Testis (tissue), 5 donors: ENCODE results near the gene KRT28. TPM values are rescaled to one million over a fixed set of nuclear protein-coding genes. Genes with fewer than 3 reads are reported as not detected.

Experiments
- DNase-seq: peaks from one replicate; pipeline ENCODE4 v3.0.0-alpha.2; 2019
- H3K27ac ChIP-seq, 2 donors: fragments of 200-600 bp; sonication (generic); one replicate each; pipeline ENCODE4 v1.5.1; 2019
- H3K27me3 ChIP-seq: fragments of 200-600 bp; sonication (generic); one replicate; pipeline ENCODE4 v1.5.1; 2019
- H3K36me3 ChIP-seq: fragments of 200-600 bp; sonication (generic); one replicate; pipeline ENCODE4 v1.5.1; 2017; ENCODE audit warnings: low read depth; ENCODE audit errors: missing control alignments
- H3K4me1 ChIP-seq: fragments of 200-600 bp; sonication (generic); one replicate; pipeline ENCODE4 v1.5.1; 2019
- H3K4me3 ChIP-seq, 2 donors: fragments of 200-600 bp; sonication (generic); one replicate each; pipeline ENCODE4 v1.5.1; 2017 to 2019
- H3K9me3 ChIP-seq: fragments of 200-600 bp; sonication (generic); one replicate; pipeline ENCODE4 v1.5.1; 2017
- POLR2A ChIP-seq: fragments of 450-650 bp; IDR thresholded peaks from one replicate; pipeline ENCODE4 v1.6.1; 2017; ENCODE audit warnings: antibody characterized with exemption, mild to moderate bottlenecking, moderate library complexity
- WGBS, 2 donors: methylation state at CpG; one replicate each; pipeline ENCODE4 v1.1.5; 2018; 5-methylcytosine and 5-hydroxymethylcytosine counted together
- intact Hi-C: fragments of 100-400 bp; cut with DNase I; formaldehyde crosslinking; loops from one replicate; pipeline ENCODE4 v1.15.1; 2023; ENCODE audit warnings: low total_unique reads
- long read RNA-seq, 2 donors: transcript quantifications; one replicate each; lab custom pipeline, GENCODE V29; 2026
- polyA plus RNA-seq: library from polyadenylated mRNA; stranded (reverse); fragments of 350-450 nt; fragmentation: Illumina TruSeq; extraction: RNeasy Lipid Tissue Mini Kit (QIAGEN cat#74804); gene quantifications from one replicate; pipeline ENCODE4 v1.2.3, GENCODE V29; 2014; ENCODE audit warnings: low read depth, low replicate concordance; ENCODE audit not compliant: insufficient read depth
- total RNA-seq, 2 donors: library from RNA; depleted of rRNA; stranded (reverse); fragments of >200 nt; gene quantifications; one replicate each; pipeline ENCODE4 v1.2.3, GENCODE V29; 2016
- TF ChIP-seq, protein P1 (sequence below), 3 experiments: fragments of 450-650 bp in 2 of 3; fragments of 200-600 bp in 1 of 3; sonication (generic) in 1 of 3; IDR thresholded peaks; one replicate each; pipeline ENCODE4 v1.5.1; 2016 to 2019; ENCODE audit warnings: antibody characterized with exemption in 3 of 3, mild to moderate bottlenecking in 2 of 3, moderate library complexity in 1 of 3

KRT28 gene, protein sequence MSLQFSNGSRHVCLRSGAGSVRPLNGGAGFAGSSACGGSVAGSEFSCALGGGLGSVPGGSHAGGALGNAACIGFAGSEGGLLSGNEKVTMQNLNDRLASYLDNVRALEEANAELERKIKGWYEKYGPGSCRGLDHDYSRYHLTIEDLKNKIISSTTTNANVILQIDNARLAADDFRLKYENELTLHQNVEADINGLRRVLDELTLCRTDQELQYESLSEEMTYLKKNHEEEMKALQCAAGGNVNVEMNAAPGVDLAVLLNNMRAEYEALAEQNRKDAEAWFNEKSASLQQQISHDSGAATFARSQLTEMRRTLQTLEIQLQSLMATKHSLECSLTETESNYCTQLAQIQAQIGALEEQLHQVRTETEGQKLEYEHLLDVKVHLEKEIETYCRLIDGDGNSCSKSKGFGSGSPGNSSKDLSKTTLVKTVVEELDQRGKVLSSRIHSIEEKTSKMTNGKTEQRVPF
- total RNA-seq (under 1 TPM; 0.43 to 0.87 TPM), polyA plus RNA-seq (0.37 TPM)
- long read RNA-seq, donor 1 = 0 reads
- long read RNA-seq, donor 2 = 0 reads

DNA sequence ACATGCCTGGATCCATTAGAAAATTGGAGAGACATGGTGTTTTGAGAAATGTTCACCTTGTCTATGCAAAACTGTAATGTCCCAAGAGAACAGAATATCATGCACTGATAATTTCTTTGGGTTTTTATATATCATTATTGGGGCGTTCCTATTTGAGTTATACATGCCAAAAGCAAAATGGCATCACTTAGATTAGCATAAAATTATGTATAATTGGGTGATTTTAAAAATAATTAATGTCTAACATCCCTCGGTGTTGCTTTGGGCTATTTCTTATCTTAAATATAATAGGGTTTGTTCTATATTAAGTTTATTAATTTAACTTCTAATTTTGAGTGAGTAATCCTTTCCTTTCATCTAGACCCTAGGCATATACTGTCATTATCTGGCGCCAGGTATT, at the start of gene KRT28:
Gene KRT28 (minus strand): TSS at position 101 of the 400 bp plus-strand sequence. CDS start 66 bp downstream, at position 35.
- Histone ChIP-seq H3K4me1 (no peaks in the 10 kb centered on the region), H3K27ac (no peak within 1 kb of the TSS), H3K4me3 (no peak within 1 kb of the TSS), H3K27me3 (no peaks in the 10 kb centered on the region), H3K9me3 (no peaks in the 10 kb centered on the region), H3K36me3 (no peaks in the 10 kb centered on the region)
- WGBS, 2 donors = 79 to 87% methylated on average over 3 of the region's 3 CpGs
- TF ChIP-seq, protein P1, sequence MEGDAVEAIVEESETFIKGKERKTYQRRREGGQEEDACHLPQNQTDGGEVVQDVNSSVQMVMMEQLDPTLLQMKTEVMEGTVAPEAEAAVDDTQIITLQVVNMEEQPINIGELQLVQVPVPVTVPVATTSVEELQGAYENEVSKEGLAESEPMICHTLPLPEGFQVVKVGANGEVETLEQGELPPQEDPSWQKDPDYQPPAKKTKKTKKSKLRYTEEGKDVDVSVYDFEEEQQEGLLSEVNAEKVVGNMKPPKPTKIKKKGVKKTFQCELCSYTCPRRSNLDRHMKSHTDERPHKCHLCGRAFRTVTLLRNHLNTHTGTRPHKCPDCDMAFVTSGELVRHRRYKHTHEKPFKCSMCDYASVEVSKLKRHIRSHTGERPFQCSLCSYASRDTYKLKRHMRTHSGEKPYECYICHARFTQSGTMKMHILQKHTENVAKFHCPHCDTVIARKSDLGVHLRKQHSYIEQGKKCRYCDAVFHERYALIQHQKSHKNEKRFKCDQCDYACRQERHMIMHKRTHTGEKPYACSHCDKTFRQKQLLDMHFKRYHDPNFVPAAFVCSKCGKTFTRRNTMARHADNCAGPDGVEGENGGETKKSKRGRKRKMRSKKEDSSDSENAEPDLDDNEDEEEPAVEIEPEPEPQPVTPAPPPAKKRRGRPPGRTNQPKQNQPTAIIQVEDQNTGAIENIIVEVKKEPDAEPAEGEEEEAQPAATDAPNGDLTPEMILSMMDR (IDR thresholded peaks at IDR 0.05) = no peak
- TF ChIP-seq POLR2A = no peak
- intact Hi-C loops = no loop called here
- no peak for DNase-seq

DNA sequence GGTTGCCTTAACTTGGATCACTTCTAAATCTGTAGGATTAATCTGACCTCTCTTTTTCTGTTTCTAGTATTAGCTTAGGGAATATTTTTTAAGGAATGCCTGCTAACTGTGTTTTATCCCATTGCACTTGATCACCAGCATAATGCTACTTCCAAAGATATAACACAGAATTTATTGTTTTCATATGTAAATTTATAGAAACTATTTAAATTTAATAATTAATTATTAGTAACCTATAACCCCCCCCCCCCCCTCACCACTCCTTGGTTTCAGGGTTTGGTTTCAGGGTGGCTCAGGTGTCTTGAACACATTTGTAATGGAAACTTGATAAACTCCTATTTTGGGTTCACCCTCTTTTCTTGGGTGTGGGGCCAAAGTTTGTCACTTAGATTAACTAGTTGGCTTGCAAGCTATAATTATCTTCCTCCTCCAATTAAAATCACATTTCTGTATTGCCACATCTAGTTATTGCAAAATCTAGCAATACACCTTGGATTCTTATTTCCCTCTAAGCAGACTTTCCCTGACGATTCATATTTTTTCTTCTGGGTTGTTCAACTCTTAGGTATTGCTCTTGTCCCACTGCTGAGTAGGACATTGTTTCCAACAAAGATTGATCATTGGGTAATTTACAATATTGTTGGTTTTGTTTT, 49.0 kb upstream of the KRT28 start:
- WGBS, 2 donors = 100% methylated on average over 1 of the region's 1 CpG

DNA sequence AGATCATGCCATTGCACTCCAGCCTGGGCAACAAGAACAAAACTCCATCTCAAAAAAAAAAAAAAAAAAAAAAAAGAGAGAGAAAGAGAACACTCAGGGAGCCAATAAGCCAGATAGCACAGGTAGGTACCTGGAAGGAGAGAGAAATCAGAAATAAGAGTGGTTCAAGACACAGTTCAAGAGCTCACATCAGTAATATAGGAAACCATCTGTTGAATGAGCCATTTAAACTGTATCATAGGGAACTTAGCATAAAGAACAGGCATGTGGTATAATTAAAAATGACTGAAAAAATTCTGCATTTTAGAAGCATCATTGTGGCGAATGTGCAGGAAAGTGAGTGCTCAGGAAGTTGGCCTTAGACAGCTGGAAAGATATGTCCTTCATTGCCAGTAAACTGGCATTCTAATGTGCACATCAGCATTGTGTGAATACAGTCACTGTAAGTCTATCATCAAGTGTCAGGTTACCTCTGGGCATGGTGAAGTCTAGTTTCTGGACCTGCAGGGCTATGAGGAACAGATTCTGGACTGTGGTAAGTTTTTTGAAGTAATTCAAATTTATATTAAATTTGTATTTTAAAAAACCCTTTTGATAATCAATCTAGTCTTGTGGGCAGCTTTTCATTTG, 46.9 kb upstream of the KRT28 start:
- intact Hi-C loops = no loop called here
- H3K4me1 ChIP-seq = peaks cover 5% of the 10 kb centered on the region
- WGBS, 2 donors = 74 to 100% methylated on average over 1 of the region's 1 CpG
- H3K9me3 ChIP-seq = no peaks in the 10 kb centered on the region
- H3K27me3 ChIP-seq = no peaks in the 10 kb centered on the region
- DNase-seq = no peak
- H3K27ac ChIP-seq = no peak overlapping the region
- no peak overlapping the region for H3K4me3 ChIP-seq
- TF ChIP-seq, protein P1 (IDR thresholded peaks at IDR 0.05) = no peak
- TF ChIP-seq POLR2A = no peak
- H3K36me3 ChIP-seq = no peaks in the 10 kb centered on the region

More for the DNA sequence above, 49.0 kb upstream of the KRT28 start:
- no peaks in the 10 kb centered on the region for H3K27me3 ChIP-seq
- no peaks in the 10 kb centered on the region for H3K9me3 ChIP-seq
- TF ChIP-seq POLR2A = no peak
- TF ChIP-seq, protein P1 (IDR thresholded peaks at IDR 0.05) = no peak
- no peak overlapping the region for H3K27ac ChIP-seq
- H3K4me3 ChIP-seq = no peak overlapping the region
- intact Hi-C loops = no loop called here
- peaks cover 4% of the 10 kb centered on the region for H3K4me1 ChIP-seq
- H3K36me3 ChIP-seq = no peaks in the 10 kb centered on the region
- DNase-seq = no peak

DNA sequence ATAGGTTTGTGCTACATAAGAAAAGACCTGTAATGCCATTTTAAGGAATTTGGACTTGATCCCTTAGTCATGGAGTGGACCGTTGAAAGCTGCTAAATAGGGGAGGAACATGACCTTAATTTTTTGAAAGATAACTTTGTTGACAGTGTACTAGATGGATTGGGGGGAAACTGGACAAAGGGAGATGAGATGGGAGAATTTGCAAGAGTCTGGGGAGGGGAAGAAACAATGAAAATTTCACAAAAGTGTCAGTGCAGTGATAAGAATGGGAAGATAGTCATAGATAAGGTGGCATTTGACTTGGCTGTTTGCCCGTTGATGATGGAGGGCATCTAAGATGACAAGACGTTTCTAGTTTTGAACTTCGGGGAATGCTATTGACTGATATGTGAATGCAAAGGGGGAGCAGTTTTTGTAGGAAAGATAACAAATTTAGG, 44.9 kb upstream of the KRT28 start:
- H3K27me3 ChIP-seq = no peaks in the 10 kb centered on the region
- H3K9me3 ChIP-seq = no peaks in the 10 kb centered on the region
- intact Hi-C loops = no loop called here
- 62 to 65% methylated on average over 4 of the region's 4 CpGs for WGBS, 2 donors
- DNase-seq = no peak
- TF ChIP-seq, protein P1 (IDR thresholded peaks at IDR 0.05) = no peak
- TF ChIP-seq POLR2A = no peak
- peaks cover 8% of the 10 kb centered on the region for H3K4me1 ChIP-seq
- no peak overlapping the region for H3K4me3 ChIP-seq
- H3K36me3 ChIP-seq = no peaks in the 10 kb centered on the region
- H3K27ac ChIP-seq = no peak overlapping the region
